K562 (cell line): ENCODE data around the gene SGIP1. TPM values are rescaled to one million over a fixed set of nuclear protein-coding genes. Genes with fewer than 3 reads are reported as not detected.

ENCODE experiments used
- ATAC-seq: fragments of 200-7000 bp; cut with Tn5 transposase; 3 replicates; pipeline ENCODE4 v1.9.1; 2020; ENCODE audit warnings: moderate library complexity
- BruUV-seq: library from RNA; stranded (reverse); fragments of 400-500 nt; replicated peaks from 2 replicates; lab custom pipeline; 2021; lab: Mats Ljungman, UMichigan
- CTCF ChIA-PET: fragments of 300-600 bp; formaldehyde crosslinking; extraction: SDS; loops from one replicate; lab custom pipeline; 2021; ENCODE audit warnings: low intra/inter-chr PET ratio; lab: Yijun Ruan, JAX
- POLR2A ChIA-PET: fragments of 300-600, 350-650 bp; sonication (Branson Sonifier 250); formaldehyde crosslinking; extraction: SDS; loops from one replicate; lab custom pipeline; 2021; ENCODE audit warnings: antibody characterized with exemption, inconsistent platforms; lab: Yijun Ruan, JAX
- DNase-seq, 4 experiments: peaks; one replicate each; pipeline versions ENCODE4 v3.0.0 to v3.0.0-alpha.2; 2011 to 2018; ENCODE audit warnings: low spot score in 3 of 4, mixed read lengths in 3 of 4; ENCODE audit errors: extremely low read depth in 1 of 4
- FAIRE-seq: peaks from 2 replicates; lab custom pipeline; 2011; peaks lifted over from hg19 to GRCh38; lab: Jason Lieb, UNC
- H2AFZ ChIP-seq: 2 replicates; pipeline ENCODE4 v1.6.0; 2011; ENCODE audit warnings: low read depth, low read length, control low read depth, inconsistent platforms
- H3K27ac ChIP-seq: fragments of 200-600 bp; 3 replicates; pipeline ENCODE4 v1.8.0; 2011; ENCODE audit warnings: low read depth, mild to moderate bottlenecking, control low read depth, inconsistent platforms, low read length, moderate library complexity, mixed read lengths; ENCODE audit errors: extremely low read depth
- H3K27me3 ChIP-seq, 2 experiments: fragments of 300-600 bp in 1 of 2; 2 replicates in 1 of 2; 3 replicates in 1 of 2; pipeline versions ENCODE4 v1.6.0 to v1.8.0; 2011; ENCODE audit warnings: inconsistent platforms in 2 of 2, low read length in 2 of 2, mild to moderate bottlenecking in 1 of 2, mixed read lengths in 1 of 2, moderate library complexity in 1 of 2; ENCODE audit not compliant: control insufficient read depth in 2 of 2, insufficient read depth in 2 of 2
- H3K36me3 ChIP-seq: fragments of 300-600 bp; 3 replicates; pipeline ENCODE4 v1.8.0; 2011; ENCODE audit warnings: mild to moderate bottlenecking, low read length, inconsistent platforms; ENCODE audit not compliant: control insufficient read depth, insufficient read depth
- H3K4me1 ChIP-seq, 2 experiments: fragments of 200-600 bp in 1 of 2; replicated peaks in 1 of 2; 2 replicates in 1 of 2; 3 replicates in 1 of 2; pipeline versions ENCODE4 v1.5.1 to v1.8.0; 2011; ENCODE audit warnings: inconsistent platforms in 2 of 2, low read length in 2 of 2, mild to moderate bottlenecking in 1 of 2, mixed read lengths in 1 of 2, moderate library complexity in 1 of 2; ENCODE audit not compliant: control insufficient read depth in 2 of 2, insufficient read depth in 2 of 2
- H3K4me2 ChIP-seq: 2 replicates; pipeline ENCODE4 v1.6.1; 2011; ENCODE audit warnings: low read length, control low read depth, inconsistent platforms, mixed read lengths; ENCODE audit not compliant: insufficient read depth
- H3K4me3 ChIP-seq: fragments of 200-600 bp; sonication (generic), shearing (Covaris generic); 2 replicates; pipeline ENCODE4 v1.5.1; 2016; ENCODE audit warnings: control low read depth, inconsistent platforms
- H3K79me2 ChIP-seq: fragments of 200-600 bp; 3 replicates; pipeline ENCODE4 v1.8.0; 2011; ENCODE audit warnings: low read length, inconsistent platforms; ENCODE audit not compliant: control insufficient read depth, insufficient read depth
- H3K9ac ChIP-seq, 2 experiments: 2 replicates each; pipeline versions ENCODE4 v1.6.0 to v1.6.1; 2011; ENCODE audit warnings: low read depth in 2 of 2, low read length in 2 of 2, control low read depth in 1 of 2, inconsistent platforms in 1 of 2, mild to moderate bottlenecking in 1 of 2, mixed read lengths in 1 of 2; ENCODE audit not compliant: insufficient read depth in 1 of 2
- H3K9me1 ChIP-seq: one replicate; pipeline ENCODE4 v1.6.0; 2011; ENCODE audit warnings: inconsistent platforms, mild to moderate bottlenecking, low read length, moderate library complexity; ENCODE audit not compliant: control insufficient read depth, insufficient read depth
- H3K9me3 ChIP-seq: replicated peaks from 2 replicates; pipeline ENCODE4 v1.5.1; 2011; ENCODE audit warnings: low read depth, low read length, inconsistent platforms; ENCODE audit not compliant: control insufficient read depth, insufficient read depth
- H4K20me1 ChIP-seq: replicated peaks from 2 replicates; pipeline ENCODE4 v1.6.1; 2011; ENCODE audit warnings: low read length, inconsistent platforms, mixed read lengths; ENCODE audit not compliant: control insufficient read depth, insufficient read depth
- HMGN3 ChIP-seq: IDR thresholded peaks from 2 replicates; pipeline ENCODE4 v1.6.1; 2011; ENCODE audit warnings: borderline replicate concordance, low read depth, mild to moderate bottlenecking, mixed read lengths, low read length; ENCODE audit not compliant: insufficient read length; ENCODE audit errors: extremely low read depth
- SMAD1 ChIP-seq: fragments of 150-350 bp; IDR thresholded peaks from 2 replicates; pipeline ENCODE4 v1.6.1; 2014; ENCODE audit warnings: low read length, low read depth; ENCODE audit not compliant: partially characterized antibody
- SMARCC2 ChIP-seq: fragments of 450-650 bp; IDR thresholded peaks from 2 replicates; pipeline ENCODE4 v1.6.1; 2017; ENCODE audit warnings: antibody characterized with exemption, moderate library complexity, mild to moderate bottlenecking, low read depth
- SPI1 ChIP-seq: IDR thresholded peaks from 2 replicates; pipeline ENCODE4 v1.6.1; 2011; ENCODE audit warnings: low read depth, low read length, control low read depth, borderline replicate concordance
- ZNF24 ChIP-seq: fragments of 450-650 bp; IDR thresholded peaks from 2 replicates; pipeline ENCODE4 v1.6.1; 2016
- WGBS: fragments of 100-300 bp; shearing (Covaris generic); methylation state at CpG from one replicate; pipeline ENCODE4 v1.1.6; 2016; ENCODE audit warnings: low coverage, mixed read lengths; ENCODE audit not compliant: insufficient coverage; ENCODE audit errors: missing lambda C conversion rate; 5-methylcytosine and 5-hydroxymethylcytosine counted together
- in situ Hi-C: fragments of 300-500 bp; cut with MboI; formaldehyde crosslinking; loops from 4 replicates; pipeline ENCODE4 v1.15.0; 2018; ENCODE audit warnings: inconsistent platforms, mixed read lengths
- intact Hi-C: fragments of 100-400 bp; cut with micrococcal nuclease; formaldehyde crosslinking; loops from 2 replicates; pipeline ENCODE4 v1.14.2; 2022
- polyA plus RNA-seq, 8 experiments: library from polyadenylated mRNA; depleted of rRNA in 4 of 8; stranded (reverse) in 5 of 8; unstranded in 3 of 8; fragments of >200 nt; fragmentation: Nextera tagmentation in 2 of 8; fragmentation: Illumina TruSeq in 1 of 8; extraction: Ambion mirVana in 2 of 8; extraction: Trizol in 1 of 8; gene quantifications; 2 replicates each; pipeline versions ENCODE4 v1.2.1 to v1.2.3, GENCODE V29; 2011 to 2014; ENCODE audit warnings: inconsistent platforms in 1 of 8, missing spikeins in 1 of 8
- total RNA-seq, 7 experiments: library from RNA; depleted of rRNA in 6 of 7; stranded (reverse); fragments of >200 nt in 6 of 7; fragmentation: Illumina TruSeq in 2 of 7; extraction: Trizol in 2 of 7; gene quantifications; 2 replicates each; pipeline versions ENCODE4 v1.2.1 to v1.2.3, GENCODE V29; 2011 to 2021; ENCODE audit warnings: low replicate concordance in 1 of 7
- TF ChIP-seq, protein P1 (sequence below): sonication (generic); formaldehyde crosslinking; IDR thresholded peaks from 2 replicates; pipeline ENCODE4 v1.9.0; 2022; ENCODE audit warnings: mild to moderate bottlenecking, missing genetic modification reagents

The SGIP1 gene
- total and polyA plus RNA-seq, 9 of the 15 experiments (the other 6 are each of a cell fraction or from before 2014, with no cell fraction given): 0.07 to 0.35 TPM; not detected in 7

DNA sequence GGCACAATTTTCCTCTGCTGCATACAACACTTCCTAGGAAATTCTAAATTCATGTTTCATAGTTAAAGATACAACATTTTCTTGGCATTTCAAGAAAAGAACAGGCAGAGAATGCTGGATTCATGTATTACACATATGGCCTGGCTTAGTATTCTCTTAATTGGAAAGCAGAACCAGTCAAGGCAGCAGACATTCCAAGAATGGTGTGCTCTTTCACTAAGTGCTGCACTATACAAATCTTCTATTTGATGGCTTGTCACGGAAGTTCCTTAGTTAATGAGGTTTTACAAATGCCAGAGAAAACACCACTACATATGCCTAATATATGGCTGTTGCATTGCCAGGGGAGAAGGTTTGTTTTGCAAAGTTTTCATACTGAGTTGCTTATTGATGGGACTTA is 137.5 kb downstream of the SGIP1 start:
- DNase-seq (no peak), FAIRE-seq (no peak), ATAC-seq (no peak)
- no TSS peak for BruUV-seq
- WGBS: 0% methylated on average over 1 of the region's 1 CpG
- H3K36me3 ChIP-seq: no peaks in the 10 kb centered on the region
- H2AFZ ChIP-seq: no peak overlapping the region
- H3K27me3 ChIP-seq: peaks cover 0 to 5% of the 10 kb centered on the region in 2 experiments; a peak in 1 of 5 replicates
- in situ Hi-C loops (no loop called here), intact Hi-C loops (no loop called here)
- H3K79me2 ChIP-seq: no peaks in the 10 kb centered on the region
- H3K4me1 ChIP-seq: no peaks in the 10 kb centered on the region
- no peak overlapping the region for H3K4me2 ChIP-seq
- no peaks in the 10 kb centered on the region for H3K9me1 ChIP-seq
- no peak overlapping the region for H3K4me3 ChIP-seq
- no peaks in the 10 kb centered on the region for H4K20me1 ChIP-seq
- ChIA-PET POLR2A (interaction anchor here (0.7 kb wide), 1 partner anchor 11 kb away, joined by 3 read pairs; no protein-coding TSS in a partner anchor), CTCF (no interaction called here)
- TF ChIP-seq HMGN3: no peak
- TF ChIP-seq, protein P1, sequence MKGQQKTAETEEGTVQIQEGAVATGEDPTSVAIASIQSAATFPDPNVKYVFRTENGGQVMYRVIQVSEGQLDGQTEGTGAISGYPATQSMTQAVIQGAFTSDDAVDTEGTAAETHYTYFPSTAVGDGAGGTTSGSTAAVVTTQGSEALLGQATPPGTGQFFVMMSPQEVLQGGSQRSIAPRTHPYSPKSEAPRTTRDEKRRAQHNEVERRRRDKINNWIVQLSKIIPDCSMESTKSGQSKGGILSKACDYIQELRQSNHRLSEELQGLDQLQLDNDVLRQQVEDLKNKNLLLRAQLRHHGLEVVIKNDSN (CRISPR knock-in tag): no peak
- TF ChIP-seq SMAD1: no peak
- no peak for TF ChIP-seq SMARCC2
- no peak for TF ChIP-seq ZNF24
- TF ChIP-seq SPI1: no peak
- H3K27ac ChIP-seq: no peak overlapping the region
- H3K9me3 ChIP-seq: no peaks in the 10 kb centered on the region
- H3K9ac ChIP-seq: no peak overlapping the region
